Sigmoid colon (tissue), 4 donors: ENCODE data around the gene C1GALT1C1.

ENCODE experiments used
- CTCF ChIP-seq, 4 experiments: fragments of 450-650 bp in 3 of 4; fragments of 200-600 bp in 1 of 4; IDR thresholded peaks; one replicate each; pipeline ENCODE4 v1.5.1; 2016 to 2019; ENCODE audit warnings: antibody characterized with exemption in 4 of 4, mild to moderate bottlenecking in 3 of 4, moderate library complexity in 2 of 4
- EP300 ChIP-seq, 4 donors: sonication (generic); formaldehyde crosslinking; IDR thresholded peaks; one replicate each; pipeline ENCODE4 v1.6.1; 2017; ENCODE audit warnings: antibody characterized with exemption in 4 of 4
- POLR2A ChIP-seq, 2 donors: fragments of 450-650 bp; IDR thresholded peaks; one replicate each; pipeline ENCODE4 v1.6.1; 2016; ENCODE audit warnings: antibody characterized with exemption in 2 of 2, mild to moderate bottlenecking in 2 of 2, moderate library complexity in 2 of 2
- POLR2AphosphoS5 ChIP-seq, 4 donors: sonication (generic); formaldehyde crosslinking; IDR thresholded peaks; one replicate each; pipeline ENCODE4 v1.6.1; 2017; ENCODE audit warnings: antibody characterized with exemption in 4 of 4

- TF ChIP-seq CTCF (IDR thresholded peaks at IDR 0.05): no peak
- TF ChIP-seq POLR2A (IDR thresholded peaks at IDR 0.05): no peak
- no peak for TF ChIP-seq POLR2AphosphoS5 (IDR thresholded peaks at IDR 0.05)
- no peak for TF ChIP-seq EP300 (IDR thresholded peaks at IDR 0.05)
These were observed 44.2 kb downstream of the C1GALT1C1 start for GRCh38 chrX:120585702-120586101.
